D721Med (cell line): ENCODE results near the gene SH3PXD2A.
A peak's percentile ranks its signal among the peaks of the same experiment; 100 is the strongest.

Experiments
- DNase-seq: peaks from one replicate; pipeline ENCODE4 v3.0.0; 2011; ENCODE audit warnings: low spot score; ENCODE audit not compliant: insufficient read length
- FAIRE-seq: peaks from 2 replicates; lab custom pipeline; 2011; peaks lifted over from hg19 to GRCh38; lab: Jason Lieb, UNC
- CTCF ChIP-seq: IDR thresholded peaks from 2 replicates; pipeline ENCODE4 v1.5.1; 2012; ENCODE audit warnings: mild to moderate bottlenecking, control low read depth; ENCODE audit not compliant: insufficient read depth; ENCODE audit errors: missing control alignments

The SH3PXD2A gene

GRCh38 chr10:103885617-103886016, 30.2 kb upstream of the SH3PXD2A start:
- FAIRE-seq: no peak
- no peak for DNase-seq
- TF ChIP-seq CTCF: no peak

- TF ChIP-seq CTCF: peak; percentile 89
- FAIRE-seq: no peak
- peak; percentile 57 for DNase-seq
These were observed 29.3 kb upstream of the SH3PXD2A start for GRCh38 chr10:103884681-103885139.

GRCh38 chr10:103882285-103883007, 27.1 kb upstream of the SH3PXD2A start:
- FAIRE-seq: no peak
- TF ChIP-seq CTCF: no peak
- DNase-seq: no peak

- DNase-seq (no peak), FAIRE-seq (no peak)
- TF ChIP-seq CTCF: no peak
These were observed 26.3 kb upstream of the SH3PXD2A start for GRCh38 chr10:103881416-103882284.

GRCh38 chr10:103879831-103880230, 24.5 kb upstream of the SH3PXD2A start:
- no peak for FAIRE-seq

GRCh38 chr10:103879409-103879808, 24.0 kb upstream of the SH3PXD2A start:
- FAIRE-seq: no peak
- TF ChIP-seq CTCF: no peak
- no peak for DNase-seq

More at GRCh38 chr10:103879831-103880230, 24.5 kb upstream of the SH3PXD2A start:
- TF ChIP-seq CTCF: no peak
- DNase-seq: no peak
